ENCODE results near the gene RNU6-7. TPM values are rescaled to one million over a fixed set of nuclear protein-coding genes. Genes with fewer than 3 reads are reported as not detected.
A peak's percentile ranks its signal among the peaks of the same experiment; 100 is the strongest.

The RNU6-7 gene
- total and polyA plus RNA-seq, 2 of the 13 experiments (the other 11 are each of a cell fraction or from before 2014, with no cell fraction given) = under 0.01 TPM; not detected in 1

GRCh38 chr14:32201816-32202490 is at the start of gene RNU6-7 (continued):
- TF ChIP-seq, protein P1, sequence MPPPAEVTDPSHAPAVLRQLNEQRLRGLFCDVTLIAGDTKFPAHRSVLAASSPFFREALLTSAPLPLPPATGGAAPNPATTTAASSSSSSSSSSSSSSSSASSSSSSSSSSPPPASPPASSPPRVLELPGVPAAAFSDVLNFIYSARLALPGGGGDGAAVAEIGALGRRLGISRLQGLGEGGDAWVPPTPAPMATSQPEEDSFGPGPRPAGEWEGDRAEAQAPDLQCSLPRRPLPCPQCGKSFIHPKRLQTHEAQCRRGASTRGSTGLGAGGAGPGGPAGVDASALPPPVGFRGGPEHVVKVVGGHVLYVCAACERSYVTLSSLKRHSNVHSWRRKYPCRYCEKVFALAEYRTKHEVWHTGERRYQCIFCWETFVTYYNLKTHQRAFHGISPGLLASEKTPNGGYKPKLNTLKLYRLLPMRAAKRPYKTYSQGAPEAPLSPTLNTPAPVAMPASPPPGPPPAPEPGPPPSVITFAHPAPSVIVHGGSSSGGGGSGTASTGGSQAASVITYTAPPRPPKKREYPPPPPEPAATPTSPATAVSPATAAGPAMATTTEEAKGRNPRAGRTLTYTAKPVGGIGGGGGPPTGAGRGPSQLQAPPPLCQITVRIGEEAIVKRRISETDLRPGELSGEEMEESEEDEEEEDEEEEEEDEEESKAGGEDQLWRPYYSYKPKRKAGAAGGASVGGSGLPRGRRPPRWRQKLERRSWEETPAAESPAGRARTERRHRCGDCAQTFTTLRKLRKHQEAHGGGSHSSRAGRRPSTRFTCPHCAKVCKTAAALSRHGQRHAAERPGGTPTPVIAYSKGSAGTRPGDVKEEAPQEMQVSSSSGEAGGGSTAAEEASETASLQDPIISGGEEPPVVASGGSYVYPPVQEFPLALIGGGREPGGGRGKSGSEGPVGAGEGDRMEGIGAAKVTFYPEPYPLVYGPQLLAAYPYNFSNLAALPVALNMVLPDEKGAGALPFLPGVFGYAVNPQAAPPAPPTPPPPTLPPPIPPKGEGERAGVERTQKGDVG (CRISPR knock-in tag; IDR thresholded peaks at IDR 0.05; ENCODE audit: borderline replicate concordance) = 0 out of 2 replicates have a peak, but pooled peaks have one; percentile 8
- TF ChIP-seq, protein P2, sequence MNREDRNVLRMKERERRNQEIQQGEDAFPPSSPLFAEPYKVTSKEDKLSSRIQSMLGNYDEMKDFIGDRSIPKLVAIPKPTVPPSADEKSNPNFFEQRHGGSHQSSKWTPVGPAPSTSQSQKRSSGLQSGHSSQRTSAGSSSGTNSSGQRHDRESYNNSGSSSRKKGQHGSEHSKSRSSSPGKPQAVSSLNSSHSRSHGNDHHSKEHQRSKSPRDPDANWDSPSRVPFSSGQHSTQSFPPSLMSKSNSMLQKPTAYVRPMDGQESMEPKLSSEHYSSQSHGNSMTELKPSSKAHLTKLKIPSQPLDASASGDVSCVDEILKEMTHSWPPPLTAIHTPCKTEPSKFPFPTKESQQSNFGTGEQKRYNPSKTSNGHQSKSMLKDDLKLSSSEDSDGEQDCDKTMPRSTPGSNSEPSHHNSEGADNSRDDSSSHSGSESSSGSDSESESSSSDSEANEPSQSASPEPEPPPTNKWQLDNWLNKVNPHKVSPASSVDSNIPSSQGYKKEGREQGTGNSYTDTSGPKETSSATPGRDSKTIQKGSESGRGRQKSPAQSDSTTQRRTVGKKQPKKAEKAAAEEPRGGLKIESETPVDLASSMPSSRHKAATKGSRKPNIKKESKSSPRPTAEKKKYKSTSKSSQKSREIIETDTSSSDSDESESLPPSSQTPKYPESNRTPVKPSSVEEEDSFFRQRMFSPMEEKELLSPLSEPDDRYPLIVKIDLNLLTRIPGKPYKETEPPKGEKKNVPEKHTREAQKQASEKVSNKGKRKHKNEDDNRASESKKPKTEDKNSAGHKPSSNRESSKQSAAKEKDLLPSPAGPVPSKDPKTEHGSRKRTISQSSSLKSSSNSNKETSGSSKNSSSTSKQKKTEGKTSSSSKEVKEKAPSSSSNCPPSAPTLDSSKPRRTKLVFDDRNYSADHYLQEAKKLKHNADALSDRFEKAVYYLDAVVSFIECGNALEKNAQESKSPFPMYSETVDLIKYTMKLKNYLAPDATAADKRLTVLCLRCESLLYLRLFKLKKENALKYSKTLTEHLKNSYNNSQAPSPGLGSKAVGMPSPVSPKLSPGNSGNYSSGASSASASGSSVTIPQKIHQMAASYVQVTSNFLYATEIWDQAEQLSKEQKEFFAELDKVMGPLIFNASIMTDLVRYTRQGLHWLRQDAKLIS (CRISPR knock-in tag; IDR thresholded peaks at IDR 0.05) = no peak; the same call in 1 of the 2 replicates
- TF ChIP-seq, protein P3, sequence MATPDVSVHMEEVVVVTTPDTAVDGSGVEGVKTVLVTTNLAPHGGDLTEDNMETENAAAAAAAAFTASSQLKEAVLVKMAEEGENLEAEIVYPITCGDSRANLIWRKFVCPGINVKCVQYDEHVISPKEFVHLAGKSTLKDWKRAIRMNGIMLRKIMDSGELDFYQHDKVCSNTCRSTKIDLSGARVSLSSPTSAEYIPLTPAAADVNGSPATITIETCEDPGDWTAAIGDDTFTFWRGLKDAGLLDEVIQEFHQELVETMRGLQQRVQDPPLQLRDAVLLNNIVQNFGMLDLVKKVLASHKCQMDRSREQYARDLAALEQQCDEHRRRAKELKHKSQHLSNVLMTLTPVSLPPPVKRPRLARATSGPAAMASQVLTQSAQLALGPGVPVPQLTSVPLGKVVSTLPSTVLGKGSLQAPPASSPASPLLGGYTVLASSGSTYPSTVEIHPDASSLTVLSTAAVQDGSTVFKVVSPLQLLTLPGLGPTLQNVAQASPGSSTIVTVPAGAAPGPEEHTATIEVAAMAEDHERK (CRISPR knock-in tag; IDR thresholded peaks at IDR 0.05; ENCODE audit: low read depth) = no peak
- no peak; the same call in 1 of the 2 replicates for TF ChIP-seq ZNF674 (CRISPR knock-in tag; IDR thresholded peaks at IDR 0.05; ENCODE audit: low read depth)
- no peak; the same call in 1 of the 2 replicates for TF ChIP-seq ZNF660 (CRISPR knock-in tag; IDR thresholded peaks at IDR 0.05; ENCODE audit: borderline replicate concordance, low read depth)
- peak; percentile 87 for TF ChIP-seq MIER3 (CRISPR knock-in tag; IDR thresholded peaks at IDR 0.05; ENCODE audit: borderline replicate concordance)
- no peak for TF ChIP-seq ZMYM2 (CRISPR knock-in tag; IDR thresholded peaks at IDR 0.05)
- TF ChIP-seq, protein P4, sequence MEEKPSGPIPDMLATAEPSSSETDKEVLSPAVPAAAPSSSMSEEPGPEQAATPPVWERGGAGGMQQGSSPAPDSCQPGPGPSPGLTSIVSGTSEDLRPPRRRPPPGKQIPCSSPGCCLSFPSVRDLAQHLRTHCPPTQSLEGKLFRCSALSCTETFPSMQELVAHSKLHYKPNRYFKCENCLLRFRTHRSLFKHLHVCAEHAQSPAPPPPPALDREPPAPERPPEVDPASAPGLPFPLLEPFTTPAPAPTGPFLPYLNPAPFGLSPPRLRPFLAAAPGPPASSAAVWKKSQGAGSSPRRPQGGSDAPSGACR (CRISPR knock-in tag; IDR thresholded peaks at IDR 0.05) = peak; percentile 25; the same call in 1 of the 2 replicates
- no peak for TF ChIP-seq MED13 (CRISPR knock-in tag; IDR thresholded peaks at IDR 0.05)
- TF ChIP-seq KDM2A (CRISPR knock-in tag; IDR thresholded peaks at IDR 0.05; ENCODE audit: borderline replicate concordance, low read depth) = peak; percentile 83
- TF ChIP-seq SIN3A (IDR thresholded peaks at IDR 0.05; ENCODE audit: borderline replicate concordance, low read depth, low read length) = no peak
- TF ChIP-seq CHD4 (IDR thresholded peaks at IDR 0.05; ENCODE audit: borderline replicate concordance, low read length) = no peak; the same call in 1 of the 2 replicates
- TF ChIP-seq HMGA1 (CRISPR knock-in tag; conservative IDR thresholded peaks at IDR 0.05) = 0 out of 2 replicates have a peak, but pooled peaks have one; percentile 32
- no peak; the same call in 1 of the 2 replicates for TF ChIP-seq THAP8 (CRISPR knock-in tag; IDR thresholded peaks at IDR 0.05; ENCODE audit: borderline replicate concordance)
- peak; percentile 84; the same call in 1 of the 2 replicates for TF ChIP-seq MAF1 (CRISPR knock-in tag; IDR thresholded peaks at IDR 0.05; ENCODE audit: borderline replicate concordance)
- TF ChIP-seq ZNF777 (CRISPR knock-in tag; IDR thresholded peaks at IDR 0.05) = no peak
